Hepatocyte (in vitro differentiated cells): ENCODE results near the gene PIK3C2A. TPM values are rescaled to one million over a fixed set of nuclear protein-coding genes. Genes with fewer than 3 reads are reported as not detected.

ENCODE experiments used
- DNase-seq: peaks from one replicate; pipeline ENCODE4 v3.0.0-alpha.2; 2016; ENCODE audit warnings: low spot score
- H2AFZ ChIP-seq: fragments of 200-600 bp; sonication (generic); 2 replicates; pipeline ENCODE4 v1.6.0; 2016; ENCODE audit warnings: antibody characterized with exemption, mild to moderate bottlenecking
- H3K27ac ChIP-seq: fragments of 200-600 bp; sonication (generic); 2 replicates; pipeline ENCODE4 v1.5.1; 2016; ENCODE audit warnings: mild to moderate bottlenecking
- H3K27me3 ChIP-seq: fragments of 200-600 bp; sonication (generic); 2 replicates; pipeline ENCODE4 v1.6.1; 2016
- H3K36me3 ChIP-seq: fragments of 200-600 bp; sonication (generic); replicated peaks from 2 replicates; pipeline ENCODE4 v1.5.1; 2016; ENCODE audit warnings: low read depth; ENCODE audit not compliant: insufficient read depth
- H3K4me1 ChIP-seq: fragments of 200-600 bp; sonication (generic); 2 replicates; pipeline ENCODE4 v1.5.1; 2016; ENCODE audit warnings: mild to moderate bottlenecking, moderate library complexity; ENCODE audit not compliant: insufficient read depth
- H3K4me2 ChIP-seq: fragments of 200-600 bp; sonication (generic); 2 replicates; pipeline ENCODE4 v1.6.0; 2016
- H3K4me3 ChIP-seq: fragments of 200-600 bp; sonication (generic); 2 replicates; pipeline ENCODE4 v1.5.1; 2016; ENCODE audit warnings: mild to moderate bottlenecking
- H3K79me2 ChIP-seq: fragments of 200-600 bp; sonication (generic); 2 replicates; pipeline ENCODE4 v1.6.0; 2017; ENCODE audit warnings: mild to moderate bottlenecking
- H3K9me2 ChIP-seq: fragments of 200-600 bp; sonication (generic); replicated peaks from 2 replicates; pipeline ENCODE4 v1.6.0; 2017; ENCODE audit warnings: mild to moderate bottlenecking; ENCODE audit not compliant: insufficient read depth
- H3K9me3 ChIP-seq: fragments of 200-600 bp; sonication (generic); 2 replicates; pipeline ENCODE4 v1.5.1; 2016; ENCODE audit warnings: low read depth, mild to moderate bottlenecking
- H4K20me1 ChIP-seq: fragments of 200-600 bp; sonication (generic); 2 replicates; pipeline ENCODE4 v1.6.0; 2016; ENCODE audit warnings: mild to moderate bottlenecking; ENCODE audit not compliant: insufficient read depth, poor library complexity, severe bottlenecking
- CTCF ChIP-seq: fragments of 200-600 bp; sonication (generic); IDR thresholded peaks from 2 replicates; pipeline ENCODE4 v1.5.1; 2016; ENCODE audit warnings: antibody characterized with exemption, mild to moderate bottlenecking; ENCODE audit not compliant: poor library complexity
- EZH2 ChIP-seq: fragments of 200-600 bp; sonication (generic); IDR thresholded peaks from 2 replicates; pipeline ENCODE4 v1.6.1; 2016; ENCODE audit warnings: antibody characterized with exemption, mild to moderate bottlenecking, borderline replicate concordance
- EZH2phosphoT487 ChIP-seq: fragments of 200-600 bp; sonication (generic); IDR thresholded peaks from one replicate; pipeline ENCODE4 v1.6.1; 2018; ENCODE audit warnings: antibody characterized with exemption, mild to moderate bottlenecking, low read depth, moderate library complexity; ENCODE audit not compliant: unreplicated experiment, severe bottlenecking
- WGBS: methylation state at CpG from one replicate; pipeline ENCODE4 v1.1.6; 2016; ENCODE audit warnings: low lambda C conversion rate; ENCODE audit errors: missing lambda C conversion rate; 5-methylcytosine and 5-hydroxymethylcytosine counted together
- polyA plus RNA-seq: library from polyadenylated mRNA; unstranded; fragments of >200 nt; fragmentation: Nextera tagmentation; extraction: Ambion mirVana; gene quantifications from 2 replicates; pipeline ENCODE4 v1.2.1, GENCODE V29; 2016
- total RNA-seq: library from RNA; depleted of rRNA; stranded (reverse); fragments of >200 nt; gene quantifications from 2 replicates; pipeline ENCODE4 v1.2.3, GENCODE V29; 2014

Gene PIK3C2A, protein sequence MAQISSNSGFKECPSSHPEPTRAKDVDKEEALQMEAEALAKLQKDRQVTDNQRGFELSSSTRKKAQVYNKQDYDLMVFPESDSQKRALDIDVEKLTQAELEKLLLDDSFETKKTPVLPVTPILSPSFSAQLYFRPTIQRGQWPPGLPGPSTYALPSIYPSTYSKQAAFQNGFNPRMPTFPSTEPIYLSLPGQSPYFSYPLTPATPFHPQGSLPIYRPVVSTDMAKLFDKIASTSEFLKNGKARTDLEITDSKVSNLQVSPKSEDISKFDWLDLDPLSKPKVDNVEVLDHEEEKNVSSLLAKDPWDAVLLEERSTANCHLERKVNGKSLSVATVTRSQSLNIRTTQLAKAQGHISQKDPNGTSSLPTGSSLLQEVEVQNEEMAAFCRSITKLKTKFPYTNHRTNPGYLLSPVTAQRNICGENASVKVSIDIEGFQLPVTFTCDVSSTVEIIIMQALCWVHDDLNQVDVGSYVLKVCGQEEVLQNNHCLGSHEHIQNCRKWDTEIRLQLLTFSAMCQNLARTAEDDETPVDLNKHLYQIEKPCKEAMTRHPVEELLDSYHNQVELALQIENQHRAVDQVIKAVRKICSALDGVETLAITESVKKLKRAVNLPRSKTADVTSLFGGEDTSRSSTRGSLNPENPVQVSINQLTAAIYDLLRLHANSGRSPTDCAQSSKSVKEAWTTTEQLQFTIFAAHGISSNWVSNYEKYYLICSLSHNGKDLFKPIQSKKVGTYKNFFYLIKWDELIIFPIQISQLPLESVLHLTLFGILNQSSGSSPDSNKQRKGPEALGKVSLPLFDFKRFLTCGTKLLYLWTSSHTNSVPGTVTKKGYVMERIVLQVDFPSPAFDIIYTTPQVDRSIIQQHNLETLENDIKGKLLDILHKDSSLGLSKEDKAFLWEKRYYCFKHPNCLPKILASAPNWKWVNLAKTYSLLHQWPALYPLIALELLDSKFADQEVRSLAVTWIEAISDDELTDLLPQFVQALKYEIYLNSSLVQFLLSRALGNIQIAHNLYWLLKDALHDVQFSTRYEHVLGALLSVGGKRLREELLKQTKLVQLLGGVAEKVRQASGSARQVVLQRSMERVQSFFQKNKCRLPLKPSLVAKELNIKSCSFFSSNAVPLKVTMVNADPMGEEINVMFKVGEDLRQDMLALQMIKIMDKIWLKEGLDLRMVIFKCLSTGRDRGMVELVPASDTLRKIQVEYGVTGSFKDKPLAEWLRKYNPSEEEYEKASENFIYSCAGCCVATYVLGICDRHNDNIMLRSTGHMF (N-terminal part only)
- total RNA-seq (96.1 and 98.6 TPM in 2 replicates), polyA plus RNA-seq (19.4 and 20.1 TPM in 2 replicates)

GRCh38 chr11:17207317-17208256 lies at the start of gene PIK3C2A:
TSS of gene PIK3C2A (minus strand) at chr11:17207986. CDS start at chr11:17169741, 38,245 bp downstream.
- H2AFZ ChIP-seq: peak within 1 kb of the TSS; percentile 51
- peak; percentile 98 for DNase-seq
- peak within 1 kb of the TSS; percentile 83 for H3K4me2 ChIP-seq
- H3K36me3 ChIP-seq: no peaks in the 10 kb centered on the region
- no peaks in the 10 kb centered on the region for H3K9me3 ChIP-seq
- peaks cover 5% of the 10 kb centered on the region for H3K4me1 ChIP-seq
- no peaks in the 10 kb centered on the region for H3K27me3 ChIP-seq
- peaks cover 55% of the 10 kb centered on the region for H3K79me2 ChIP-seq
- H3K4me3 ChIP-seq: peak within 1 kb of the TSS; percentile 79
- no peak for TF ChIP-seq CTCF
- TF ChIP-seq EZH2phosphoT487: no peak
- TF ChIP-seq EZH2: no peak
- 2% methylated on average over 52 of the region's 72 CpGs for WGBS
- peak within 1 kb of the TSS; percentile 97 for H3K27ac ChIP-seq
- peaks cover 36% of the 10 kb centered on the region for H4K20me1 ChIP-seq
- no peaks in the 10 kb centered on the region for H3K9me2 ChIP-seq

- Histone ChIP-seq H3K4me1 (peaks cover 5% of the 10 kb centered on the region), H2AFZ (no peak overlapping the region), H3K4me3 (no peak overlapping the region), H3K9me3 (no peaks in the 10 kb centered on the region), H4K20me1 (no peaks in the 10 kb centered on the region), H3K27ac (peak overlapping the region; percentile 82), H3K36me3 (no peaks in the 10 kb centered on the region), H3K9me2 (no peaks in the 10 kb centered on the region), H3K79me2 (no peaks in the 10 kb centered on the region), H3K27me3 (no peaks in the 10 kb centered on the region), H3K4me2 (no peak overlapping the region)
- TF ChIP-seq CTCF: no peak
- TF ChIP-seq EZH2phosphoT487: no peak
- no peak for TF ChIP-seq EZH2
- 57% methylated on average over 1 of the region's 1 CpG for WGBS
- DNase-seq: peak; percentile 18
Measured at GRCh38 chr11:17257196-17257595, 49.4 kb upstream of the PIK3C2A start.

DNA sequence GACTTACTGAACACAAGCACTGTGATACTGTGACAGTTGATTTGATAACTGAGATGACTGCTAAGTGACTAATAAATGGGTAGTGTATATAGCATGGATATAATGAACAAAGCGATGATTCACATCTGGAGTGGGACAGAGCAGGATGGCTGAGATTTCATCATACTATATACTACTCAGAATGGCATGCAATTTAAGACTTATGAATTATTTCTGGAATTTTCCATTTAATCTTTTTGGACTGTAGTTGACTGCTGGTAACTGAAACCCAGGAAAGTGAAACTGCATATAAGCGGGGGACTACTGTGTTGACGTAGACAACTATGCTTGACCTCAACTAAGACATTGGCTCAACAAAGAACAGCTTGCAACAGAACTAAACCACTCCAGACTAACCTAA lies 48.7 kb upstream of the PIK3C2A start:
- WGBS: 67% methylated on average over 3 of the region's 3 CpGs
- H3K36me3 ChIP-seq: no peaks in the 10 kb centered on the region
- no peaks in the 10 kb centered on the region for H3K79me2 ChIP-seq
- H4K20me1 ChIP-seq: no peaks in the 10 kb centered on the region
- H3K27me3 ChIP-seq: no peaks in the 10 kb centered on the region
- TF ChIP-seq CTCF (no peak), EZH2phosphoT487 (no peak), EZH2 (no peak)
- H3K9me2 ChIP-seq: no peaks in the 10 kb centered on the region
- peaks cover 5% of the 10 kb centered on the region for H3K4me1 ChIP-seq
- no peaks in the 10 kb centered on the region for H3K9me3 ChIP-seq
- H2AFZ ChIP-seq: no peak overlapping the region
- peak; percentile 35 for DNase-seq
- peak overlapping the region; percentile 82 for H3K27ac ChIP-seq
- H3K4me3 ChIP-seq: no peak overlapping the region
- H3K4me2 ChIP-seq: no peak overlapping the region
